IPS-20b (cell line): ENCODE measurements around the gene NOL4.

ENCODE experiments used
- H3K27ac ChIP-seq: one replicate; pipeline ENCODE4 v1.5.1; 2013; ENCODE audit warnings: low read length
- H3K27me3 ChIP-seq: 2 replicates; pipeline ENCODE4 v1.6.1; 2013; ENCODE audit warnings: mild to moderate bottlenecking, low read length, inconsistent platforms; ENCODE audit not compliant: insufficient read depth
- H3K36me3 ChIP-seq: 2 replicates; pipeline ENCODE4 v1.6.1; 2013; ENCODE audit warnings: low read depth, mild to moderate bottlenecking, inconsistent platforms, low read length, moderate library complexity; ENCODE audit not compliant: insufficient read depth
- H3K4me1 ChIP-seq: 2 replicates; pipeline ENCODE4 v1.6.1; 2013; ENCODE audit warnings: mild to moderate bottlenecking, control low read depth, inconsistent platforms, low read length, moderate library complexity; ENCODE audit not compliant: insufficient read depth
- H3K4me3 ChIP-seq: 2 replicates; pipeline ENCODE4 v1.5.1; 2013; ENCODE audit warnings: mild to moderate bottlenecking, low read length, inconsistent platforms
- H3K9ac ChIP-seq: 2 replicates; pipeline ENCODE4 v1.6.1; 2013; ENCODE audit warnings: low read depth, mild to moderate bottlenecking, inconsistent platforms, low read length, moderate library complexity
- H3K9me3 ChIP-seq: 2 replicates; pipeline ENCODE4 v1.6.1; 2013; ENCODE audit warnings: mild to moderate bottlenecking, low read depth, low read length, inconsistent platforms; ENCODE audit not compliant: insufficient read depth

NOL4 gene

GRCh38 chr18:34223164-34223892 is 1.4 kb downstream of the NOL4 start:
- Histone ChIP-seq H3K9ac (peak overlapping the region; percentile 65; the same call in 1 of the 2 replicates), H3K9me3 (no peaks in the 10 kb centered on the region), H3K4me3 (peak overlapping the region; percentile 82), H3K27ac (no peak overlapping the region), H3K27me3 (peaks cover 63% of the 10 kb centered on the region), H3K4me1 (peaks cover 11% of the 10 kb centered on the region; the same call in 1 of the 2 replicates), H3K36me3 (no peaks in the 10 kb centered on the region)

GRCh38 chr18:34222307-34223163 is 2.2 kb downstream of the NOL4 start:
- Histone ChIP-seq H3K9me3 (no peaks in the 10 kb centered on the region), H3K36me3 (no peaks in the 10 kb centered on the region), H3K9ac (peak overlapping the region; percentile 65; the same call in 1 of the 2 replicates), H3K4me1 (peaks cover 11% of the 10 kb centered on the region; the same call in 1 of the 2 replicates), H3K27ac (no peak overlapping the region), H3K4me3 (peak overlapping the region; percentile 82), H3K27me3 (peaks cover 64% of the 10 kb centered on the region)

- no peaks in the 10 kb centered on the region for H3K9me3 ChIP-seq
- H3K36me3 ChIP-seq: no peaks in the 10 kb centered on the region
- H3K9ac ChIP-seq: peak overlapping the region; percentile 65; the same call in 1 of the 2 replicates
- no peak overlapping the region for H3K27ac ChIP-seq
- peak overlapping the region; percentile 82 for H3K4me3 ChIP-seq
- peaks cover 11% of the 10 kb centered on the region; the same call in 1 of the 2 replicates for H3K4me1 ChIP-seq
- peaks cover 64% of the 10 kb centered on the region for H3K27me3 ChIP-seq
Observed at GRCh38 chr18:34221971-34222306, 2.8 kb downstream of the NOL4 start.

- H3K27ac ChIP-seq: no peak overlapping the region
- H3K9ac ChIP-seq: no peak overlapping the region
- peaks cover 64% of the 10 kb centered on the region for H3K27me3 ChIP-seq
- H3K36me3 ChIP-seq: no peaks in the 10 kb centered on the region
- no peaks in the 10 kb centered on the region for H3K9me3 ChIP-seq
- H3K4me1 ChIP-seq: peaks cover 8% of the 10 kb centered on the region; the same call in 1 of the 2 replicates
- H3K4me3 ChIP-seq: no peak overlapping the region
Observed at GRCh38 chr18:34220081-34220815, 4.5 kb downstream of the NOL4 start.

GRCh38 chr18:34219651-34220050 is 5.1 kb downstream of the NOL4 start:
- no peak overlapping the region for H3K4me3 ChIP-seq
- H3K36me3 ChIP-seq: no peaks in the 10 kb centered on the region
- H3K27ac ChIP-seq: no peak overlapping the region
- H3K27me3 ChIP-seq: peaks cover 64% of the 10 kb centered on the region
- H3K4me1 ChIP-seq: peaks cover 8% of the 10 kb centered on the region; the same call in 1 of the 2 replicates
- no peaks in the 10 kb centered on the region for H3K9me3 ChIP-seq
- no peak overlapping the region for H3K9ac ChIP-seq

DNA sequence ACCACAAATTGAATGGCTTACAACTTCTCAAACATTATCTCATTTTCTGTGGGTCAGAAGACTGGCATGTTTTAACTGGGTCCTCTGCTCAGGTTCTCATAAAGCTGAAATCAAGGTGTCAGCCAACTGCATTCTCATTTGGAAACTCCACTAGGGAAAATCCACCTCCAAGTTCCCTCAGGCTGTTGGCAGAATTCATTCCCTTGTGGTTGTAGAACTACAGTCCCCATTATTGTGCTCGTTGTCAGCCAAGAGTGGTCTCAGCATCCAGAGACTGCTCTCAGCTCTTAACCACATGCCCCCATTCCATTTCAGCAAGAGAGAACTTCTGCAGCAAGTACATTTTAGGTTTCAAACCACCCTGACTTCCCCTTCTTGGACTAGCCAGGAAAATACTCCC is 12.2 kb downstream of the NOL4 start:
- no peaks in the 10 kb centered on the region for H3K9me3 ChIP-seq
- no peaks in the 10 kb centered on the region for H3K36me3 ChIP-seq
- H3K27ac ChIP-seq: no peak overlapping the region
- no peak overlapping the region for H3K4me3 ChIP-seq
- H3K27me3 ChIP-seq: no peaks in the 10 kb centered on the region
- no peaks in the 10 kb centered on the region for H3K4me1 ChIP-seq
- no peak overlapping the region for H3K9ac ChIP-seq

- no peak overlapping the region for H3K4me3 ChIP-seq
- H3K9me3 ChIP-seq: no peaks in the 10 kb centered on the region
- H3K9ac ChIP-seq: no peak overlapping the region
- H3K36me3 ChIP-seq: no peaks in the 10 kb centered on the region
- no peaks in the 10 kb centered on the region for H3K27me3 ChIP-seq
- no peaks in the 10 kb centered on the region; the same call in 1 of the 2 replicates for H3K4me1 ChIP-seq
- no peak overlapping the region for H3K27ac ChIP-seq
Observed at GRCh38 chr18:34207344-34207851, 17.3 kb downstream of the NOL4 start.

GRCh38 chr18:34203866-34204265 is 20.8 kb downstream of the NOL4 start:
- H3K36me3 ChIP-seq: no peaks in the 10 kb centered on the region
- no peak overlapping the region for H3K9ac ChIP-seq
- no peak overlapping the region for H3K4me3 ChIP-seq
- no peaks in the 10 kb centered on the region for H3K27me3 ChIP-seq
- H3K9me3 ChIP-seq: no peaks in the 10 kb centered on the region
- H3K4me1 ChIP-seq: no peaks in the 10 kb centered on the region; the same call in 1 of the 2 replicates
- H3K27ac ChIP-seq: no peak overlapping the region

GRCh38 chr18:34196256-34196655 is 28.5 kb downstream of the NOL4 start:
- no peak overlapping the region for H3K4me3 ChIP-seq
- peaks cover 6% of the 10 kb centered on the region; the same call in 1 of the 2 replicates for H3K4me1 ChIP-seq
- H3K9me3 ChIP-seq: no peaks in the 10 kb centered on the region
- H3K9ac ChIP-seq: no peak overlapping the region
- H3K27me3 ChIP-seq: no peaks in the 10 kb centered on the region
- H3K36me3 ChIP-seq: no peaks in the 10 kb centered on the region
- H3K27ac ChIP-seq: no peak overlapping the region

DNA sequence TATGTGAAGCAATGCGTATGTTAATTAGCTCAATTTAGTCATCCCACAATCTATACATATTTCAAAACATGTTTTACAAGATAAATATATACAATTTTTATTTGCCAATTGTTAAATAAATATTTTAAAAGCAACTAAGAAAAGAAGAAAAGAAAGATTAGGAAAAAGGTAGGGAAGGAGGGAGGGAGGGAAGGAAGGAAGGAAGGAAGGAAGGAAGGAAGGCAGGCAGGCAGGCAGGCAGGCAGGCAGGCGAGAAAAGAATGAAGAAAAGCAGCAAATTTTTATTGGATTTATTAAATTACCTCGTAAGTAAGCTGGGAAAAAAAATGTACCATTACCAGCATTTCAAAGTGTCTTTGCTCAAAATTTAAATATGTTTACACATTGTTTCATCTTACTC is 30.5 kb downstream of the NOL4 start:
- Histone ChIP-seq H3K27me3 (no peaks in the 10 kb centered on the region), H3K27ac (no peak overlapping the region), H3K4me1 (peaks cover 6% of the 10 kb centered on the region; the same call in 1 of the 2 replicates), H3K9ac (no peak overlapping the region), H3K9me3 (no peaks in the 10 kb centered on the region), H3K36me3 (no peaks in the 10 kb centered on the region), H3K4me3 (no peak overlapping the region)

GRCh38 chr18:34189656-34190435 is 34.9 kb downstream of the NOL4 start:
- H3K4me1 ChIP-seq: no peaks in the 10 kb centered on the region
- no peaks in the 10 kb centered on the region for H3K27me3 ChIP-seq
- no peak overlapping the region for H3K4me3 ChIP-seq
- no peak overlapping the region for H3K27ac ChIP-seq
- H3K9me3 ChIP-seq: no peaks in the 10 kb centered on the region
- no peak overlapping the region for H3K9ac ChIP-seq
- H3K36me3 ChIP-seq: no peaks in the 10 kb centered on the region
